GM18909 (cell line): ENCODE results near the gene SORCS2.

ENCODE experiments used
- ATAC-seq: cut with Tn5 transposase; IDR thresholded peaks from one replicate; pipeline ENCODE4 v1.9.1; 2021; ENCODE audit warnings: mild to moderate bottlenecking; ENCODE audit not compliant: unreplicated experiment, poor library complexity

The SORCS2 gene

GRCh38 chr4:7766661-7767345 lies 574.5 kb downstream of the SORCS2 start:
- ATAC-seq: no peak

GRCh38 chr4:7767526-7767925 lies 575.2 kb downstream of the SORCS2 start:
- ATAC-seq: no peak

- ATAC-seq: no peak
These were observed 575.6 kb downstream of the SORCS2 start for GRCh38 chr4:7767966-7768365.

- ATAC-seq: no peak
These were observed 576.4 kb downstream of the SORCS2 start for GRCh38 chr4:7768736-7769135.

- no peak for ATAC-seq
These were observed 577.3 kb downstream of the SORCS2 start for GRCh38 chr4:7769396-7770223.

- ATAC-seq: no peak
These were observed 578.1 kb downstream of the SORCS2 start for GRCh38 chr4:7770224-7771050.

GRCh38 chr4:7771056-7771455 lies 578.7 kb downstream of the SORCS2 start:
- no peak for ATAC-seq

- peak; percentile 94 for ATAC-seq
These were observed 579.5 kb downstream of the SORCS2 start for GRCh38 chr4:7771541-7772507.

GRCh38 chr4:7772711-7773385 lies 580.5 kb downstream of the SORCS2 start:
- ATAC-seq: no peak

- no peak for ATAC-seq
These were observed 581.3 kb downstream of the SORCS2 start for GRCh38 chr4:7773401-7774180.

- no peak for ATAC-seq
These were observed 582.3 kb downstream of the SORCS2 start for GRCh38 chr4:7774301-7775294.

- no peak for ATAC-seq
These were observed 583.1 kb downstream of the SORCS2 start for GRCh38 chr4:7775396-7775795.

GRCh38 chr4:7777017-7777710 lies 584.8 kb downstream of the SORCS2 start:
- ATAC-seq: no peak

- ATAC-seq: no peak
These were observed 585.7 kb downstream of the SORCS2 start for GRCh38 chr4:7777871-7778509.

- ATAC-seq: no peak
These were observed 586.4 kb downstream of the SORCS2 start for GRCh38 chr4:7778510-7779431.
